Right lobe of liver (tissue), 6 donors: ENCODE measurements around the gene PNPT1. TPM values are rescaled to one million over a fixed set of nuclear protein-coding genes. Genes with fewer than 3 reads are reported as not detected.
"Not testable (repeated sequence)": the region's sequence is repeated elsewhere in the genome, so short reads cannot be mapped to it uniquely, and the experiment has no call there.

Experiments used
- ATAC-seq, 4 donors: fragments of 200-7000 bp; cut with Tn5 transposase; one replicate each; pipeline ENCODE4 v1.9.1; 2020; ENCODE audit warnings: mild to moderate bottlenecking in 4 of 4, moderate library complexity in 4 of 4
- DNase-seq, 3 donors: peaks; one replicate each; pipeline ENCODE4 v3.0.0-alpha.2; 2020
- H3K27ac ChIP-seq, 3 donors: fragments of 200-600 bp; one replicate each; pipeline ENCODE4 v1.8.0; 2022
- H3K27me3 ChIP-seq, 2 donors: fragments of 200-600 bp; one replicate each; pipeline ENCODE4 v1.8.0; 2022
- H3K36me3 ChIP-seq, 4 donors: fragments of 200-600 bp; sonication (generic) in 1 of 4; one replicate each; pipeline versions ENCODE4 v1.5.1 to v1.8.0; 2017 to 2022; ENCODE audit warnings: control low read depth in 1 of 4
- H3K4me1 ChIP-seq, 4 donors: fragments of 200-600 bp; sonication (generic) in 1 of 4; one replicate each; pipeline versions ENCODE4 v1.5.1 to v1.8.0; 2017 to 2022; ENCODE audit warnings: control low read depth in 1 of 4
- H3K4me3 ChIP-seq, 3 donors: fragments of 200-600 bp; one replicate each; pipeline ENCODE4 v1.8.0; 2022
- H3K9me3 ChIP-seq, 4 donors: fragments of 200-600 bp; sonication (generic) in 1 of 4; one replicate each; pipeline versions ENCODE4 v1.5.1 to v1.8.0; 2017 to 2022; ENCODE audit warnings: control low read depth in 1 of 4
- CTCF ChIP-seq, 4 donors: fragments of 200-600 bp in 3 of 4; fragments of 450-650 bp in 1 of 4; IDR thresholded peaks; one replicate each; pipeline versions ENCODE4 v1.5.1 to v1.8.0; 2016 to 2022; ENCODE audit warnings: antibody characterized with exemption in 4 of 4, mild to moderate bottlenecking in 2 of 4
- POLR2A ChIP-seq: fragments of 450-650 bp; IDR thresholded peaks from one replicate; pipeline ENCODE4 v1.6.1; 2017; ENCODE audit warnings: antibody characterized with exemption, mild to moderate bottlenecking
- WGBS: methylation state at CpG from one replicate; pipeline ENCODE4 v1.1.6; 2018; ENCODE audit warnings: low coverage, low lambda C conversion rate; ENCODE audit not compliant: insufficient coverage; ENCODE audit errors: missing lambda C conversion rate; 5-methylcytosine and 5-hydroxymethylcytosine counted together
- intact Hi-C, 2 donors: fragments of 100-400 bp; cut with DNase I; formaldehyde crosslinking; loops; one replicate each; pipeline versions ENCODE4 v1.11.2 to v1.14.1; 2022
- total RNA-seq, 6 experiments: library from RNA; depleted of rRNA in 2 of 6; stranded (reverse); fragments of >200 nt in 2 of 6; fragmentation: NEBNext Ultra II Directional in 3 of 6; extraction: Animal tissue kit (Norgen Biotek cat#: 25700) in 3 of 6; gene quantifications; one replicate each; pipeline versions ENCODE4 v1.1.0 to v1.2.4, GENCODE V29; 2016 to 2023
- donor health status: DM: no; HTN: yes; CAD: no.
- donor health status: DM: no; HTN: no; CAD: no.
- donor health status: DM: no; HTN: no; CAD: no.
- donor health status: DM: no; HTN: yes; CAD: no.
- donor health status: DM: no; HTN: yes; CAD: no.

Gene PNPT1
- total RNA-seq, 6 experiments from 2014 or later: 11.0 to 14.4 (median 13.0) TPM

- H3K27ac ChIP-seq: no peak overlapping the region
- ATAC-seq (no peak), DNase-seq (no peak)
- H3K4me1 ChIP-seq: peaks cover 0 to 31% (median 11%) of the 10 kb centered on the region in 4 donors
- H3K9me3 ChIP-seq: no peaks in the 10 kb centered on the region
- intact Hi-C loops: no loop called here
- 25% methylated on average over 1 of the region's 1 CpG for WGBS
- TF ChIP-seq CTCF (IDR thresholded peaks at IDR 0.05) (no peak), POLR2A (no peak)
- no peaks in the 10 kb centered on the region for H3K27me3 ChIP-seq
- H3K4me3 ChIP-seq: no peak overlapping the region
- H3K36me3 ChIP-seq: peaks cover 0 to 14% (median 0%) of the 10 kb centered on the region in 4 donors
Observed at GRCh38 chr2:55604027-55604565, 89.5 kb downstream of the PNPT1 start.

DNA sequence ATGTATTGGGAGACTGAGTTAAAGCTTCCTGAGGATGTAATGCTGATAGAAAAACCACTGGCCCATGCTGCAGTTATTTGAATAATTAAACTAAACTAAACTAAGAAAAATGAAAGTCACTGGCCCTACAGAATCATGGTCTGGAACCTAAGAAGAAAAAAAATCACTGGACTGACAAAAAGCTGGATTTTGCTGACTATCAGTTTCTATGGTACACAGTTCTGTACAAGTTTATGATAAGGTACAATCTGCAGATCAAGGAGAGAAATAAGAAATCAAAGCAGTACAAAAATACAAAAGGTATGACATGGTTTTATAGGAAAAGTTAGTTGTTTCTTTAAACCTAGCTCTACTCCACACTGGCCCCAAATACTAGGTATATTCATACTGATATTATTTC lies 91.8 kb downstream of the PNPT1 start:
- intact Hi-C loops: no loop called here
- Histone ChIP-seq H3K9me3 (no peaks in the 10 kb centered on the region), H3K27ac (no peak overlapping the region), H3K36me3 (peaks cover 0 to 29% (median 6%) of the 10 kb centered on the region in 4 donors), H3K27me3 (no peaks in the 10 kb centered on the region), H3K4me1 (peaks cover 0 to 8% (median 0%) of the 10 kb centered on the region in 4 donors), H3K4me3 (no peak overlapping the region)
- TF ChIP-seq POLR2A (no peak), CTCF (IDR thresholded peaks at IDR 0.05) (no peak)
- DNase-seq (no peak), ATAC-seq (no peak)

- no peak for ATAC-seq
Observed at GRCh38 chr2:55598056-55598795, 95.4 kb downstream of the PNPT1 start.

DNA sequence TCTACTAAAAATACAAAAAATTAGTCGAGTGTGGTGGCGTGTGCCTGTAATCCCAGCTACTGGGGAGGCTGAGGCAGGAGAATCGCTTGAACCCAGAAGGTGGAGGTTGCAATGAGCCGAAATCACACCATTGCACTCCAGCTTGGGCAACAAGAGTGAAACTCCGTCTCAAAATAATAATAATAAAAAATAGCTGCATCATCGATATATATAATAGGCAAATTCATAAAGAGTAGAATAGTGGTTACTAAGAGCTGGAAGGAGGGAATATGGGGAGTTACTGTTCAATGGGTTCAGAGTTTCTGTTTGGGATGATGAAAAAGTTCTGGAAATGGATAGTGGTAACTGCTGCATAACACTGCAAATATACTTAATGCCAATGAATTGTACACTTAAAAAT lies 96.8 kb downstream of the PNPT1 start:
- H3K4me3 ChIP-seq, H3K9me3 ChIP-seq, H3K27ac ChIP-seq, ATAC-seq, H3K4me1 ChIP-seq, H3K27me3 ChIP-seq, intact Hi-C loops, DNase-seq: not testable (repeated sequence)
- WGBS: 95% methylated on average over 6 of the region's 6 CpGs
- H3K36me3 ChIP-seq: peaks cover 0 to 15% (median 6%) of the 10 kb centered on the region in 4 donors

More at GRCh38 chr2:55598056-55598795, 95.4 kb downstream of the PNPT1 start:
- TF ChIP-seq POLR2A (no peak), CTCF (IDR thresholded peaks at IDR 0.05) (no peak)
- WGBS: 74% methylated on average over 11 of the region's 11 CpGs
- H3K27me3 ChIP-seq: no peaks in the 10 kb centered on the region
- no peaks in the 10 kb centered on the region for H3K9me3 ChIP-seq
- intact Hi-C loops: no loop called here
- no peaks in the 10 kb centered on the region for H3K4me1 ChIP-seq
- no peak for DNase-seq
- no peak overlapping the region for H3K27ac ChIP-seq
- peaks cover 0 to 27% (median 6%) of the 10 kb centered on the region in 4 donors for H3K36me3 ChIP-seq
- H3K4me3 ChIP-seq: no peak overlapping the region

DNA sequence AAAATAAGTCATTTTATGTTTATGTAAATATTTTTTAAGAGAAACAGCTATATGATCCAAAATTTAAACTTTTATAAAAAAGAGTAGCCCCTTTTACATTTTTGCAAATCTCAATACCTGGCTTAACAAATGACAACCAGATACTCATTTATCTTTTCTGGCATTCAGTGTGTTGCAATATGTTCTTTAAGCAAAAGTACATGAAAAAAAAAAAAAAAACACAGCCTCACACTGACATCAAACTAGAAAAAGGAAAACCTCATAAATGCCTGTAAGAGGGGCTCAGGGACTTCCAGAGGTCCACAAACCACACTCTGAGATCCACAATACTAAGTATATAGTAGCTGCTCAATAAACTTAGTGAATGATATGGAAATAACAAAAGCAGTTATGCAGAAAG lies 98.1 kb downstream of the PNPT1 start:
- intact Hi-C loops: no loop called here
- Histone ChIP-seq H3K4me1 (no peaks in the 10 kb centered on the region), H3K27me3 (no peaks in the 10 kb centered on the region), H3K27ac (no peak overlapping the region), H3K36me3 (peaks cover 0 to 22% (median 6%) of the 10 kb centered on the region in 4 donors), H3K4me3 (no peak overlapping the region), H3K9me3 (no peaks in the 10 kb centered on the region)
- peak in 1 of 4 donors; percentile 20 for ATAC-seq
- no peak for DNase-seq
- TF ChIP-seq CTCF (IDR thresholded peaks at IDR 0.05) (no peak), POLR2A (no peak)
